Lung microvascular endothelial cell (primary cell): ENCODE measurements around the gene PIP5K1B. TPM values are rescaled to one million over a fixed set of nuclear protein-coding genes. Genes with fewer than 3 reads are reported as not detected.

Experiments
- DNase-seq, 2 donors: peaks; one replicate each; pipeline versions ENCODE4 v3.0.0 to v3.0.0-alpha.2; 2010; ENCODE audit warnings: low read depth in 2 of 2
- total RNA-seq: library from RNA; depleted of rRNA; stranded (reverse); fragments of >200 nt; gene quantifications from 2 replicates; pipeline ENCODE4 v1.2.1, GENCODE V29; 2014

The PIP5K1B gene
- total RNA-seq, 1 donor from 2014 or later: under 0.01 TPM

- no peak for DNase-seq
These were observed 28.0 kb downstream of the PIP5K1B start for GRCh38 chr9:68733021-68733405.

DNA sequence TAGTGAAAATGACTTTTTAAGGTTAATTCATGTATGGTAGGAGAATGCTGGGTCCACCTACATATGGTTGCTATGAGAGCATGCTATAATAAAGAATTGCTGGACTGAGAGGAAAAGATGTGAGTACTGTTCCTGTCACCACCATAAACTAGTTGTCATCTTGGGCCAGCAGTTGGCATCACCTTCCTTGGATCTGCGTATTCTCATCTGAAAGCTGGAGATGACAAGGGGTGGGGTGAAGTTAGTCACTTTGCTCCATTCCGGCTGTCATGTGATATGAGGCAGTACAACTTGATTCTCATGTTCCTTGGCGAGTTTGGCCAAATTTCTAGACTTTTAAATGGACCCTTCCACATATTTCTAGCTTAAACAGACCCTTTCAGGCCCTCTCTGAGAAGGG lies 33.3 kb downstream of the PIP5K1B start:
- no peak for DNase-seq

DNA sequence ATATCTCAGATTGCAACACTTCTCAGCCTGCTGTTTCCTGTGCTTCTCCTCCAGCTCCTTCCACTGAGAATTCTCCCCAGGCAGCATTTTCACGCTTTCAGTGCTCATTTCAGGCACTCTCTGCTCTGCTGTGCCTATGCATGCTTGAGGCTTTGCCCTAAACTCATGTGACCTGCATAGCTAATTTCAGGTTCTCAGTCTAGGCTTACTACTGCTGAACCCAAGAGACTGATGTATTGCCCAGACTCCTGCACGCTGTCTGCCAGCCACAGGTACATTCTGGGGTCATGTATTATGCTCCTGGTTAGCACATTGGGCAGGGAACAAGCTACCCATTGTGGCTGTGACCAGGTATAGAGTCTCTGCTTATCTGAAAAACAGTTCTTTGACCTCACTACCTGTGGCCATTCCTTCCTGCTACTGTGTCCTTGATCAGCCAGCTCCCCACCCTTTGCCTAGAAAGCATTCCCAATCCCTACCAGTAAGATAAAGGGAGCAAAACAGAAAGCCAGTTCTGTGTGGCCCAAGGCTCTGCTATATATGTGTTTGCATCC lies 34.7 kb downstream of the PIP5K1B start:
- no peak for DNase-seq

DNA sequence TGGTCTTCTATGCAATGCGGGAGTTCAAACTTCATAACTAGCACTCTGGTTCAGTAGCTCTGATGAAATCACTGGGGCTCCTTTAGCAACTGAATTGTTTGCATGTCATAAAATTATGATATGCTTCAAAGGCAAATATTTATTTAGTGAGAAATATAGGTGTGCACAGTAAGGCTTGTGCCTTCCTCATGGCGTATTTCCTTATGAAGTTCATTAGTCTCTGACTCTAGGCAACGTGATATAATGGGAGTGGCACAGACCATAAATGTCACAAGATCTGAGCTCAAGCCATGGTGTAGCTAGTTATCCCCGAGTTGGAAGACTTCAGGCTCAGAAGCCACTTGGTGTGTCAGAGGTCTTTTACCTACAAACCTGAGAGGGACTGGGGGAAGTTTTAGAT lies 35.5 kb downstream of the PIP5K1B start:
- DNase-seq: no peak

- no peak for DNase-seq
These were observed 36.2 kb downstream of the PIP5K1B start for GRCh38 chr9:68741234-68741633.

- DNase-seq: no peak
These were observed 36.8 kb downstream of the PIP5K1B start for GRCh38 chr9:68741704-68742332.

GRCh38 chr9:68742333-68742730 lies 37.3 kb downstream of the PIP5K1B start:
- no peak for DNase-seq

- no peak for DNase-seq
These were observed 39.4 kb downstream of the PIP5K1B start for GRCh38 chr9:68744426-68744825.

GRCh38 chr9:68746525-68746924 lies 41.5 kb downstream of the PIP5K1B start:
- no peak for DNase-seq

DNA sequence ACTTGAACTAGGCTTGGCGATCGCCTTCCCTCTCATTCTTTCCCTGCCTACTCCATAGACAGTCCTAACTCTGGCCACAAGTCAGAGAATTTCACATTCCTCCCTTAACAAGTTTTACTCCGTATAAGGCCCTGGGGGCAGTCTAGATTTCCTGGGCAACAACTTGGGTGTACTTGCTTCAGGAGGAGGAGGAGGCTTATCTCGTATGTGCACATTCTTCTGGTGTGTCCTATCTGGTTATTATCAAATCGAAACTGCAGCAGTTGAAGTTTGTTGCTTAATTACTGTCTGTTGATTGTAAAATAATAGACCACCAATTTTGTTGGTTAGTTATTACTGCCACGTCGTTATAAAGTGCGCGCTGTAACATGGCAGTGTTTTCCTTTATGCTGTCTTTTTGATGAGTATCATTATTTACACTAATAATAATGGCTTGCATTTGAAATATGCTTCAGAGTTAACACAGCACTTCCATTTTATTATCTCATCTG lies 42.0 kb downstream of the PIP5K1B start:
- no peak for DNase-seq

GRCh38 chr9:68749135-68749534 lies 44.1 kb downstream of the PIP5K1B start:
- no peak for DNase-seq

DNA sequence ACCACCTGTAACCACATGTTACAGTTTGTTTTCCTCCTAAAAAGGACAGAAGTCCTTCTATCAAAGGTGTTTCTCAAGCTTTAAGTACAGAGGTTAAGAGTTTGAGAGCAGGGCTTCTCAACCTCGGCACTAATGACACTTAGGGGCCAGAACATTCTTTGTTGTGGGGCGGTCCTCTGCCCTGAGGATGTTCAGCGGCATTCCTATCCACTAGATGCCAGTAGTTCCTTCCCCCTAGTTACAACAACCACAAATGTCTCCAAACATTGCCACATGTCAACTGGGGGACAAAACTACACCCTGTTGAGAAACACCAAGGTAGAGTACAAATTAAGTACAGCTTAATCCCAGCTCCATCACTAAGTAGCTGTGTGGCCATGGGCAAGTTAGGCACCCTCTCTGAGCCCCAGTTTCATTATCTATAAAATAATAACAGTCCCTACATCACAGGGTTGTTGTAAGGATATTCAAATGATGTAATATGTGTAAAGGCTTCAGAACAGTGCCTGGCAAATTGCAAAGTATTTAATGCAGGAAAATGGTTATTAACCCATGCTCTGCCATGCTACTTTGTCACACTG lies 44.6 kb downstream of the PIP5K1B start:
- no peak for DNase-seq

DNA sequence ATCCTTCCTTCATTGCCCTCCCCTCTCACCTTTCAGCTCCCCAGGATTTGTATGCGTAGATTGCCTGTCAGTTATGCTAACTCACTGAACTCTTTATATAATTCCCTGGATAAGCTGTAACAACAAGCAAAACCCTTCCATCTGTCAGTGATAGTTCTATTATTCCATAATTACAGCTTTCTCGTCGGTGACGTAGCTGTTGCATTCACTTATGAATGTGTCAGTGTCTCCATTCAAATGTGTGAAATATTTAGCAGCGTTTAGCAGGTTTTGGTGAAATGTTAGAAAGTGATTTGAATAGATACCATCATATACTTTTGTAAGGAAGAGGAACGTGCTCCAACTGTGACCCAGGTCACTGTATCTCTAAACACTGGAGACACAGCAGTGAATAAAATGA lies 45.2 kb downstream of the PIP5K1B start:
- no peak for DNase-seq

GRCh38 chr9:68750786-68751185 lies 45.7 kb downstream of the PIP5K1B start:
- no peak for DNase-seq

DNA sequence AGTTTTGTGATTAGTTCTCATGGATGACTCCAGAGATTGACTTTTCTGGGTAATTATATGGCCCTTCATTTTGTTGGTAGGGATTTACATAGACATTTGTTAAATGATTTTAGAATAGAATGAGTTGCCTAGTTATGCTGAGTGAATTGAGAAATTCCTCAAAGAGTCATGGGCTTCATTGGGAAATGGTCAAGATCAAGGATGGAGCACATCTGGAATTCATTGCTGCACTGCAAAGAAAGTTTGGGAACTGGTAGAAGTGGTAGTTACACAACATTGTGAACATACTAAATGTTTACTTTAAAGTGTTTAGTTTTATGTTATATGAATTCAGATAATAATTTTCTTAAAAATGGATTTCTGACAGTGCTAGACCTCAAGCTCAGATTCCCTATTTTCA lies 46.5 kb downstream of the PIP5K1B start:
- no peak for DNase-seq

- DNase-seq: no peak
These were observed 50.0 kb downstream of the PIP5K1B start for GRCh38 chr9:68755051-68755450.

DNA sequence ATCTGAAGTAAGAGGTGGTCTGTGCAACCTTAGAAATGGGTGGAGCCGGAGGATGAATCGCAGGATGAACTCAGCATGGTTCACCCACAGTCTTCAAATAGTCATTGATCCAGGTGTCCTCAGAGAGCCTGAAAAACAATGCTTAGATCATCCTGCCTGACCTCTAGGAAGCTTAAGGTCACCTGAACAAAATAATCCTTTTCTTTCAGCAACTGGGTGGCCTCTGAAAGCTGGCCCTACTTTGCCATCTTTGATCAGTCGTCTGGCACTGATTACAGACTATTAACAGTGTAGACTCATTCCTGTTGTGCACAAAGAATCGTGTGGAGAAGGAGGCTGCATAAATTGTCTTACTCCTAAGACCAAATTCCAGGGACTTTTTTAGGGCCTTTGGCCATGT lies 50.7 kb downstream of the PIP5K1B start:
- no peak for DNase-seq

- DNase-seq: no peak
These were observed 55.1 kb downstream of the PIP5K1B start for GRCh38 chr9:68759981-68760673.

DNA sequence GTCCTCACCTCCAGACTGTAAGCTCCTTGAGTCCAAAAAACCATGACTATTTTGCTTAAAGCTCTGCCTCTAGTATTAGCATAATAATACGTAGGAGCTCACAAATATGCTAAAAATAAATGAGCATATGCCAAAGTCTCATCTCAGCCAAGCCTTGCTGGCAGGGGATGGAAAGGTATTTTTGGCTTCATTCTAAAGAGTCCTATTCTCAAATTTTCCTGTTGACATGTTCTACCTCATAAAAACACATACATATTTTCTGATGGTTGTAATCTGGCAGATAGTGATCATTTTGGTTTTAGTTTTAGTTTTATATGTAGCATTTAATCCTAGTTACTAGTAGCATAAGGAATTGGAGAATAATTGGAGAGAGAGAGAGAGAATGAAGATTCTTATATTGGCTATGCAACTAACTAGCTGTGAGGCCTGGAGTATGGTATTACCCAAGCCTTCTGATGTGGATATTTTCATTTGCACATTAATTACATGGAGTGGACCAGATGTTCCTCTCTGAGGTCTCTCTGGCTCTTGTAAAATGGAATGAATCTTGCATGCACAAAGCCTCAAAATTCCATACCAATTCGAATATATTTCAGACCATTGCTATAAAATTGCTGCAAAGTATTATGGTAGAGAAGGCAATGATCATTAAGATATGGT lies 55.8 kb downstream of the PIP5K1B start:
- no peak for DNase-seq

DNA sequence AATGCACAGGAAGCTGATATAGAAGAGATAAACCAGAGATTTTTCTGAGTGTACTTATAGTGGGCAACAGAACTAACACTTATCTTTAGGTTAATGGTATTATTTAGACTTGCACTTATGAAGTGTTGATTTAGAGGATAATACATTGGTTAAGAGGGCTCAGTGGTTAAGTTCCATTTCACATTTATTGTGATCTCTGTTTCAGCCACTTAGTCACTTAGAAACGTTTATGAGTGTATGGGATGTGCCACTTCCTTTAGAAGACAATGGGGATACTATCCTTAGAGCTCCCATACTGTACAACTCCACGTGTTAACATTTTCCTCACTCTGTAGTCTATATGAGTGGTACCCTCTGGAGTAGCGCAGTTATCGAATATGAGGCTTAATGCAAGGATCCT lies 57.5 kb downstream of the PIP5K1B start:
- DNase-seq: no peak

GRCh38 chr9:68763104-68763503 lies 58.1 kb downstream of the PIP5K1B start:
- DNase-seq: no peak

DNA sequence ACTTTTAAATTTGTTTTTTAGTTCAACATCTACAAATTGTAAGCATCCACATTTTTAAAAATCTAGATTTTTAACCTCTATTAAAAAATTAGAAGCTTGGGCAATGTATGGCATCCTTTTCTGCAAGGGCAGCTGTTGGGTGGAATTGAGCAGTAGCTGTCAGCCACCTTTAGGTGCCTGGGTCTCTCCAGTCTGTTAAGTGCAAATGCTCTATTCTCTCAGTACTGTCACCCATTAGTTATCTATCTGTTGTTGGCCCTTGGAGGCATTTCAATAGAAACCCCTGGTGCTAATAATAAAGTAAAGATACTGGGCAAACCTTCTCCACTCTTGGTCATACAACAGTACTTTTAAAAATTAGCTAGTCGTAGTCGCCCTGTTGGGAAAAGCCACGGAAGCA lies 63.6 kb downstream of the PIP5K1B start:
- no peak for DNase-seq
